Measurements from ENCODE around the gene UBALD1. TPM values are rescaled to one million over a fixed set of nuclear protein-coding genes. Genes with fewer than 3 reads are reported as not detected.
A peak's percentile ranks its signal among the peaks of the same experiment; 100 is the strongest.

UBALD1 gene
- total RNA-seq, result 24.7 TPM
- long read RNA-seq, transcript UBALD1-201 (3 exons, 1,413 nt), result major isoform, 20 of 27 reads
- long read RNA-seq, partial matches to known transcripts, result 0 of 27 reads
- long read RNA-seq, other reads (novel, unspliced or antisense), result 2 of 27 reads

- TF ChIP-seq CTCF (IDR thresholded peaks at IDR 0.05; ENCODE audit: borderline replicate concordance), result no peak
- intact Hi-C loops (cut with micrococcal nuclease), result loop anchor here (10.0 kb wide), 1 partner anchor 90 kb away; no protein-coding TSS in a partner anchor
- peak within 1 kb of the TSS; percentile 91 for H3K4me3 ChIP-seq
Observed at GRCh38 chr16:4614571-4615383, at the start of gene UBALD1. Gene UBALD1 (minus strand): TSS chr16:4614888. CDS start chr16:4614797, 91 bp downstream.

GRCh38 chr16:4663777-4664465 is 49.2 kb upstream of the UBALD1 start:
- Histone ChIP-seq H3K27me3 (ENCODE audit: low read depth) (no peaks in the 10 kb centered on the region), H3K9me3 (replicated peaks) (no peaks in the 10 kb centered on the region), H3K4me3 (no peak overlapping the region), H3K4me1 (peaks cover 45% of the 10 kb centered on the region), H3K27ac (replicated peaks) (peak overlapping the region; percentile 62), H3K36me3 (peaks cover 44% of the 10 kb centered on the region)
- intact Hi-C loops (cut with micrococcal nuclease), result no loop called here
- TF ChIP-seq CTCF (IDR thresholded peaks at IDR 0.05; ENCODE audit: borderline replicate concordance), result no peak
- DNase-seq, result peak; percentile 53

More at GRCh38 chr16:4614571-4615383, at the start of gene UBALD1:
- no peaks in the 10 kb centered on the region for H3K27me3 ChIP-seq (ENCODE audit: low read depth)
- peak; percentile 87 for DNase-seq
- peaks cover 83% of the 10 kb centered on the region for H3K4me1 ChIP-seq
- H3K9me3 ChIP-seq (replicated peaks), result no peaks in the 10 kb centered on the region
- peak within 1 kb of the TSS; percentile 96 for H3K27ac ChIP-seq (replicated peaks)
- H3K36me3 ChIP-seq, result peaks cover 1% of the 10 kb centered on the region

GRCh38 chr16:4663465-4663776 is 48.7 kb upstream of the UBALD1 start:
- intact Hi-C loops (cut with micrococcal nuclease), result no loop called here
- no peaks in the 10 kb centered on the region for H3K27me3 ChIP-seq (ENCODE audit: low read depth)
- no peaks in the 10 kb centered on the region for H3K9me3 ChIP-seq (replicated peaks)
- H3K4me1 ChIP-seq, result peaks cover 45% of the 10 kb centered on the region
- no peak for TF ChIP-seq CTCF (IDR thresholded peaks at IDR 0.05; ENCODE audit: borderline replicate concordance)
- peak overlapping the region; percentile 62 for H3K27ac ChIP-seq (replicated peaks)
- no peak overlapping the region for H3K4me3 ChIP-seq
- H3K36me3 ChIP-seq, result peaks cover 44% of the 10 kb centered on the region
- DNase-seq, result no peak

- DNase-seq, result no peak
- no peaks in the 10 kb centered on the region for H3K27me3 ChIP-seq (ENCODE audit: low read depth)
- H3K36me3 ChIP-seq, result peaks cover 43% of the 10 kb centered on the region
- H3K9me3 ChIP-seq (replicated peaks), result no peaks in the 10 kb centered on the region
- H3K4me3 ChIP-seq, result no peak overlapping the region
- no peak for TF ChIP-seq CTCF (IDR thresholded peaks at IDR 0.05; ENCODE audit: borderline replicate concordance)
- no peak overlapping the region for H3K27ac ChIP-seq (replicated peaks)
- intact Hi-C loops (cut with micrococcal nuclease), result no loop called here
- peaks cover 45% of the 10 kb centered on the region for H3K4me1 ChIP-seq
Observed at GRCh38 chr16:4661661-4662060, 47.0 kb upstream of the UBALD1 start.

- Histone ChIP-seq H3K36me3 (peaks cover 45% of the 10 kb centered on the region), H3K4me3 (no peak overlapping the region), H3K4me1 (peaks cover 45% of the 10 kb centered on the region), H3K27me3 (ENCODE audit: low read depth) (no peaks in the 10 kb centered on the region), H3K27ac (replicated peaks) (peak overlapping the region; percentile 43), H3K9me3 (replicated peaks) (no peaks in the 10 kb centered on the region)
- intact Hi-C loops (cut with micrococcal nuclease), result no loop called here
- no peak for TF ChIP-seq CTCF (IDR thresholded peaks at IDR 0.05; ENCODE audit: borderline replicate concordance)
- peak; percentile 51 for DNase-seq
Observed at GRCh38 chr16:4660454-4661007, 45.8 kb upstream of the UBALD1 start.

All from left ventricle myocardium inferior (tissue), 1 donor.